Measurements from ENCODE around the gene TTC34. TPM values are rescaled to one million over a fixed set of nuclear protein-coding genes. Genes with fewer than 3 reads are reported as not detected.

Gene TTC34
- total and polyA plus RNA-seq, 2 of the 4 experiments (the other 2 are of a cell fraction): under 0.01 to 0.09 TPM

GRCh38 chr1:2650967-2651645 is 150.4 kb downstream of the TTC34 start:
- H3K4me1 ChIP-seq (ENCODE audit: control insufficient read depth, insufficient read depth, low read length): no peaks in the 10 kb centered on the region
- H3K9me3 ChIP-seq (ENCODE audit: control insufficient read depth, insufficient read depth, low read length): peaks cover 44% of the 10 kb centered on the region
- H3K14ac ChIP-seq (replicated peaks; ENCODE audit: low read depth, low read length): no peak overlapping the region
- H4K8ac ChIP-seq (ENCODE audit: low read depth in 2 of 2, low read length in 2 of 2): no peak overlapping the region
- no TSS peak for BruUV-seq (replicated peaks)
- H4K20me1 ChIP-seq (ENCODE audit: insufficient read depth, low read length): no peaks in the 10 kb centered on the region
- H3K36me3 ChIP-seq (ENCODE audit: control insufficient read depth, insufficient read depth, low read length): no peaks in the 10 kb centered on the region
- H2AK9ac ChIP-seq (replicated peaks; ENCODE audit: low read depth, low read length, poor library complexity): no peak overlapping the region
- H2AFZ ChIP-seq (replicated peaks; ENCODE audit: low read length, poor library complexity): no peak overlapping the region
- POLR2A ChIA-PET (ENCODE audit: unreplicated experiment): no interaction called here
- no peak overlapping the region for H3K56ac ChIP-seq (ENCODE audit: extremely low read depth, insufficient read depth, low read length)
- no peak overlapping the region for H2AK5ac ChIP-seq (ENCODE audit: low read depth, low read length)
- no peak overlapping the region for H2BK15ac ChIP-seq (ENCODE audit: low read depth, low read length)
- H3K9ac ChIP-seq (ENCODE audit: low read depth, low read length): no peak overlapping the region
- no peak overlapping the region for H4K91ac ChIP-seq (ENCODE audit: insufficient read depth, low read depth, low read length)
- ATAC-seq (ENCODE audit: low read depth): no peak
- no peak overlapping the region for H2BK20ac ChIP-seq (ENCODE audit: low read depth, low read length)
- CTCF ChIA-PET: no interaction called here
- no peaks in the 10 kb centered on the region for H3K27me3 ChIP-seq (ENCODE audit: control insufficient read depth, insufficient read depth, low read length)
- H3K4ac ChIP-seq (ENCODE audit: low read depth, low read length): no peak overlapping the region
- no peak overlapping the region for H3K23ac ChIP-seq (ENCODE audit: low read depth, low read length)
- no peak overlapping the region for H4K5ac ChIP-seq (ENCODE audit: low read depth, low read length)
- no peak for DNase-seq
- no peak for TF ChIP-seq RCOR1 (IDR thresholded peaks at IDR 0.05; ENCODE audit: insufficient replicate concordance, low read length)
- TF ChIP-seq CHD1 (IDR thresholded peaks at IDR 0.05; ENCODE audit: low read depth, low read length): no peak
- no peak for TF ChIP-seq ELK1 (IDR thresholded peaks at IDR 0.05; ENCODE audit: borderline replicate concordance, low read depth, low read length)
- TF ChIP-seq MAFK (IDR thresholded peaks at IDR 0.05; ENCODE audit: low read depth, low read length): no peak
- TF ChIP-seq NFE2L2 (IDR thresholded peaks at IDR 0.05; ENCODE audit: low read depth, low read length): no peak
- no peak for TF ChIP-seq RFX5 (IDR thresholded peaks at IDR 0.05; ENCODE audit: low read depth, low read length)
- TF ChIP-seq RAD21 (IDR thresholded peaks at IDR 0.05; ENCODE audit: low read length): no peak
- no peaks in the 10 kb centered on the region for H3K9me1 ChIP-seq (ENCODE audit: insufficient read depth, low read length)
- H3K4me2 ChIP-seq (ENCODE audit: low read depth, low read length): no peak overlapping the region
- H3K27ac ChIP-seq (ENCODE audit: insufficient read depth, low read length): no peak overlapping the region
- intact Hi-C loops (cut with micrococcal nuclease): no loop called here
- no peak overlapping the region for H3K4me3 ChIP-seq (ENCODE audit: insufficient read depth, low read depth, low read length)
- H2BK5ac ChIP-seq (ENCODE audit: low read depth, low read length, poor library complexity, severe bottlenecking): no peak overlapping the region
- H3K18ac ChIP-seq (ENCODE audit: low read depth, low read length): no peak overlapping the region
- in situ Hi-C loops (cut with MboI; ENCODE audit: low sequenced_read_pairs): no loop called here
- WGBS, 2 experiments (ENCODE audit: extremely low coverage in 2 of 2, insufficient read length in 1 of 2): 16% methylated on average over 3 of the region's 10 CpGs; no CpG with 5 or more reads in 1 of the 2 experiments
- H2BK120ac ChIP-seq (ENCODE audit: low read depth, low read length): no peak overlapping the region
- no peaks in the 10 kb centered on the region for H3K79me1 ChIP-seq (ENCODE audit: low read depth in 1 of 2, low read length in 2 of 2)
- dilution Hi-C loops (cut with HindIII; ENCODE audit: low sequenced_read_pairs, unreplicated experiment): no loop called here
